H9 (cell line): Measurements from ENCODE around the gene RNF5. TPM values are rescaled to one million over a fixed set of nuclear protein-coding genes. Genes with fewer than 3 reads are reported as not detected.

Experiments
- DNase-seq: peaks from one replicate; pipeline ENCODE4 v3.0.0-alpha.2; 2017
- H2AFZ ChIP-seq: one replicate; pipeline ENCODE4 v1.6.1; 2013; ENCODE audit warnings: mild to moderate bottlenecking, low read length, control low read depth, moderate library complexity
- H2AK5ac ChIP-seq: 2 replicates; pipeline ENCODE4 v1.6.1; 2013; ENCODE audit warnings: low read length, control low read depth, mixed read lengths; ENCODE audit not compliant: insufficient read length
- H2BK120ac ChIP-seq: one replicate; pipeline ENCODE4 v1.6.1; 2013; ENCODE audit warnings: low read depth, mild to moderate bottlenecking, low read length, control low read depth, inconsistent platforms; ENCODE audit not compliant: poor library complexity, severe bottlenecking
- H2BK12ac ChIP-seq: 2 replicates; pipeline ENCODE4 v1.6.1; 2013; ENCODE audit warnings: low read length, control low read depth, mixed read lengths, low read depth; ENCODE audit not compliant: insufficient read length
- H2BK15ac ChIP-seq: 2 replicates; pipeline ENCODE4 v1.6.1; 2013; ENCODE audit warnings: low read depth, low read length, control low read depth
- H2BK20ac ChIP-seq: one replicate; pipeline ENCODE4 v1.6.1; 2013; ENCODE audit warnings: low read depth, mild to moderate bottlenecking, low read length, control low read depth, inconsistent platforms; ENCODE audit not compliant: poor library complexity, severe bottlenecking
- H2BK5ac ChIP-seq: 2 replicates; pipeline ENCODE4 v1.6.1; 2013; ENCODE audit warnings: low read length, control low read depth, mixed read lengths; ENCODE audit not compliant: insufficient read length
- H3K14ac ChIP-seq: 2 replicates; pipeline ENCODE4 v1.6.1; 2013; ENCODE audit warnings: low read length, control low read depth; ENCODE audit not compliant: insufficient read depth
- H3K18ac ChIP-seq: 2 replicates; pipeline ENCODE4 v1.6.1; 2013; ENCODE audit warnings: low read depth, mild to moderate bottlenecking, mixed read lengths, low read length, control low read depth; ENCODE audit not compliant: insufficient read length
- H3K23ac ChIP-seq: 2 replicates; pipeline ENCODE4 v1.6.1; 2013; ENCODE audit warnings: low read length, control low read depth, mixed read lengths, low read depth; ENCODE audit not compliant: insufficient read length
- H3K23me2 ChIP-seq: 2 replicates; pipeline ENCODE4 v1.6.1; 2013; ENCODE audit warnings: low read depth, mild to moderate bottlenecking, mixed read lengths, low read length, control low read depth; ENCODE audit not compliant: insufficient read length, poor library complexity, severe bottlenecking
- H3K27ac ChIP-seq: 2 replicates; pipeline ENCODE4 v1.5.1; 2013; ENCODE audit warnings: low read length, control low read depth, mixed read lengths, low read depth; ENCODE audit not compliant: insufficient read length
- H3K27me3 ChIP-seq: 2 replicates; pipeline ENCODE4 v1.6.1; 2013; ENCODE audit warnings: low read length, control low read depth, inconsistent platforms; ENCODE audit not compliant: insufficient read depth
- H3K4ac ChIP-seq: 2 replicates; pipeline ENCODE4 v1.6.1; 2013; ENCODE audit warnings: low read depth, mild to moderate bottlenecking, control low read depth, inconsistent platforms, low read length, moderate library complexity
- H3K4me1 ChIP-seq: 2 replicates; pipeline ENCODE4 v1.6.1; 2013; ENCODE audit warnings: low read length, control low read depth, inconsistent platforms; ENCODE audit not compliant: insufficient read depth
- H3K4me2 ChIP-seq: 2 replicates; pipeline ENCODE4 v1.6.1; 2013; ENCODE audit warnings: low read length, control low read depth, mixed read lengths; ENCODE audit not compliant: insufficient read length, insufficient read depth
- H3K56ac ChIP-seq: 2 replicates; pipeline ENCODE4 v1.6.1; 2013; ENCODE audit warnings: low read depth, mild to moderate bottlenecking, mixed read lengths, low read length, control low read depth; ENCODE audit not compliant: insufficient read length
- H3K79me1 ChIP-seq: 2 replicates; pipeline ENCODE4 v1.6.1; 2013; ENCODE audit warnings: low read depth, mild to moderate bottlenecking, moderate library complexity, low read length, control low read depth, inconsistent platforms; ENCODE audit not compliant: insufficient read depth, poor library complexity, severe bottlenecking
- H3K79me2 ChIP-seq: 2 replicates; pipeline ENCODE4 v1.6.1; 2013; ENCODE audit warnings: low read length, control low read depth, inconsistent platforms; ENCODE audit not compliant: insufficient read depth
- H3K9ac ChIP-seq: 2 replicates; pipeline ENCODE4 v1.6.1; 2013; ENCODE audit warnings: low read length, control low read depth, mixed read lengths; ENCODE audit not compliant: insufficient read length; ENCODE audit errors: extremely low read depth
- H3K9me3 ChIP-seq: one replicate; pipeline ENCODE4 v1.6.1; 2013; ENCODE audit warnings: low read depth, low read length, inconsistent platforms; ENCODE audit not compliant: control insufficient read depth
- H3T11ph ChIP-seq: one replicate; pipeline ENCODE4 v1.6.1; 2013; ENCODE audit warnings: mild to moderate bottlenecking, low read length, control low read depth, inconsistent platforms
- H4K20me1 ChIP-seq: one replicate; pipeline ENCODE4 v1.6.1; 2013; ENCODE audit not compliant: control insufficient read depth, insufficient read length, insufficient read depth
- H4K5ac ChIP-seq: 2 replicates; pipeline ENCODE4 v1.6.1; 2013; ENCODE audit warnings: low read depth, mild to moderate bottlenecking, mixed read lengths, low read length, control low read depth; ENCODE audit not compliant: insufficient read length
- H4K8ac ChIP-seq: replicated peaks from 2 replicates; pipeline ENCODE4 v1.6.1; 2013; ENCODE audit warnings: low read length, control low read depth, mixed read lengths, low read depth; ENCODE audit not compliant: insufficient read length
- H4K91ac ChIP-seq: 2 replicates; pipeline ENCODE4 v1.6.1; 2013; ENCODE audit warnings: low read depth, mild to moderate bottlenecking, moderate library complexity, mixed read lengths, low read length, control low read depth; ENCODE audit not compliant: insufficient read length
- H3K27ac Mint-ChIP-seq, 3 experiments: 2 replicates in 2 of 3; 3 replicates in 1 of 3; pipeline ENCODE4 v1.8.0; 2020 to 2021; ENCODE audit warnings: mixed read lengths in 3 of 3, mild to moderate bottlenecking in 1 of 3, moderate library complexity in 1 of 3
- H3K27me3 Mint-ChIP-seq: 2 replicates; pipeline ENCODE4 v1.8.0; 2021; ENCODE audit warnings: low read depth, mild to moderate bottlenecking, moderate library complexity, mixed read lengths
- H3K36me3 Mint-ChIP-seq, 3 experiments: 2 replicates in 2 of 3; 3 replicates in 1 of 3; pipeline ENCODE4 v1.8.0; 2020 to 2021; ENCODE audit warnings: low read depth in 3 of 3, mixed read lengths in 3 of 3; ENCODE audit not compliant: insufficient read depth in 1 of 3
- H3K4me1 Mint-ChIP-seq, 2 experiments: 2 replicates each; pipeline ENCODE4 v1.8.0; 2020; ENCODE audit warnings: mixed read lengths in 2 of 2
- H3K4me3 Mint-ChIP-seq, 2 experiments: 2 replicates in 1 of 2; 3 replicates in 1 of 2; pipeline ENCODE4 v1.8.0; 2020 to 2021; ENCODE audit warnings: mild to moderate bottlenecking in 2 of 2, mixed read lengths in 2 of 2, moderate library complexity in 1 of 2
- H3K9me3 Mint-ChIP-seq, 2 experiments: 2 replicates in 1 of 2; 3 replicates in 1 of 2; pipeline ENCODE4 v1.8.0; 2020; ENCODE audit warnings: mild to moderate bottlenecking in 2 of 2, mixed read lengths in 2 of 2, moderate library complexity in 1 of 2
- WGBS: extraction: QIAGEN DNeasy Blood & Tissue Kit; methylation state at CpG from one replicate; pipeline ENCODE4 v1.1.7; 2013; ENCODE audit warnings: missing lambda C conversion rate, low lambda C conversion rate, mixed read lengths; ENCODE audit not compliant: insufficient read length; ENCODE audit errors: extremely low coverage; 5-methylcytosine and 5-hydroxymethylcytosine counted together
- total RNA-seq: library from RNA; stranded (reverse); gene quantifications from 2 replicates; pipeline ENCODE4 v1.2.1, GENCODE V29; 2021
- TF ChIP-seq, protein P1 (sequence below): fragments of 200-600 bp; sonication (generic); conservative IDR thresholded peaks from 3 replicates; pipeline ENCODE4 v1.8.0; 2021; ENCODE audit warnings: antibody characterized with exemption, mild to moderate bottlenecking

The RNF5 gene
- total RNA-seq, 1 experiment from 2014 or later: 116 TPM

DNA sequence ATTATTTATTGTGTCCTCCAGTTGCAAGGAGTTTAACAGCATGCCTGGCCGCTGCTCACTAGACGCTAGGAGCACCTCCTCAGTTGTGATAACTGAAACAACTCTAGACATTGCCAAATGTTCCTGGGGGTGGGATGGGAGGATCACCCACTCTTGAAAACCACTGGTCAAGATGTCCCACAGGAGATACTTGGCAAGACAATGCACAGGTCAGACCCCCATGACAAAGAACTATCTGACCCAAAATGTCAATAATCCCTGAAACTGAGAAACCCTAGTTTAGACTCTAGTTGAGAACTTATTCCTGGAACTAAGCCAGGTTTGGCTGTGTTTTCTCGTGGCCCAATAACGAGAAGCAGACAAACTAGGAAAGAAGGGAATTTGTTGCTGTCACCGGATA is 38.6 kb upstream of the RNF5 start:
- Mint-ChIP-seq H3K4me3 (no peak overlapping the region), H3K36me3 (no peaks in the 10 kb centered on the region), H3K27me3 (peaks cover 5% of the 10 kb centered on the region), H3K9me3 (no peaks in the 10 kb centered on the region), H3K27ac (peak overlapping the region in 1 of 3 experiments; percentile 31; a peak in 2 of 7 replicates), H3K4me1 (no peaks in the 10 kb centered on the region)
- Histone ChIP-seq H4K20me1 (no peaks in the 10 kb centered on the region), H3K27ac (no peak overlapping the region), H3T11ph (no peak overlapping the region), H3K4me2 (no peak overlapping the region), H3K14ac (no peak overlapping the region), H3K4ac (no peak overlapping the region), H2BK20ac (peak overlapping the region; percentile 45), H3K79me1 (no peaks in the 10 kb centered on the region), H3K27me3 (no peaks in the 10 kb centered on the region), H3K18ac (no peak overlapping the region), H4K8ac (no peak overlapping the region), H4K91ac (no peak overlapping the region), H3K23ac (no peak overlapping the region), H3K23me2 (no peaks in the 10 kb centered on the region), H4K5ac (no peak overlapping the region), H3K9me3 (no peaks in the 10 kb centered on the region), H2BK15ac (no peak overlapping the region), H2AFZ (no peak overlapping the region), H3K56ac (no peak overlapping the region), H2BK5ac (no peak overlapping the region), H2BK120ac (no peak overlapping the region), H3K4me1 (no peaks in the 10 kb centered on the region), H3K79me2 (no peaks in the 10 kb centered on the region), H3K9ac (no peak overlapping the region), H2BK12ac (no peak overlapping the region), H2AK5ac (no peak overlapping the region)
- TF ChIP-seq, protein P1, sequence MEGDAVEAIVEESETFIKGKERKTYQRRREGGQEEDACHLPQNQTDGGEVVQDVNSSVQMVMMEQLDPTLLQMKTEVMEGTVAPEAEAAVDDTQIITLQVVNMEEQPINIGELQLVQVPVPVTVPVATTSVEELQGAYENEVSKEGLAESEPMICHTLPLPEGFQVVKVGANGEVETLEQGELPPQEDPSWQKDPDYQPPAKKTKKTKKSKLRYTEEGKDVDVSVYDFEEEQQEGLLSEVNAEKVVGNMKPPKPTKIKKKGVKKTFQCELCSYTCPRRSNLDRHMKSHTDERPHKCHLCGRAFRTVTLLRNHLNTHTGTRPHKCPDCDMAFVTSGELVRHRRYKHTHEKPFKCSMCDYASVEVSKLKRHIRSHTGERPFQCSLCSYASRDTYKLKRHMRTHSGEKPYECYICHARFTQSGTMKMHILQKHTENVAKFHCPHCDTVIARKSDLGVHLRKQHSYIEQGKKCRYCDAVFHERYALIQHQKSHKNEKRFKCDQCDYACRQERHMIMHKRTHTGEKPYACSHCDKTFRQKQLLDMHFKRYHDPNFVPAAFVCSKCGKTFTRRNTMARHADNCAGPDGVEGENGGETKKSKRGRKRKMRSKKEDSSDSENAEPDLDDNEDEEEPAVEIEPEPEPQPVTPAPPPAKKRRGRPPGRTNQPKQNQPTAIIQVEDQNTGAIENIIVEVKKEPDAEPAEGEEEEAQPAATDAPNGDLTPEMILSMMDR: no peak
- no CpG with 5 or more reads among the region's 5 CpGs for WGBS
- no peak for DNase-seq
